ENCODE results near the gene MYMK.
A peak's percentile ranks its signal among the peaks of the same experiment; 100 is the strongest.

The MYMK gene

DNA sequence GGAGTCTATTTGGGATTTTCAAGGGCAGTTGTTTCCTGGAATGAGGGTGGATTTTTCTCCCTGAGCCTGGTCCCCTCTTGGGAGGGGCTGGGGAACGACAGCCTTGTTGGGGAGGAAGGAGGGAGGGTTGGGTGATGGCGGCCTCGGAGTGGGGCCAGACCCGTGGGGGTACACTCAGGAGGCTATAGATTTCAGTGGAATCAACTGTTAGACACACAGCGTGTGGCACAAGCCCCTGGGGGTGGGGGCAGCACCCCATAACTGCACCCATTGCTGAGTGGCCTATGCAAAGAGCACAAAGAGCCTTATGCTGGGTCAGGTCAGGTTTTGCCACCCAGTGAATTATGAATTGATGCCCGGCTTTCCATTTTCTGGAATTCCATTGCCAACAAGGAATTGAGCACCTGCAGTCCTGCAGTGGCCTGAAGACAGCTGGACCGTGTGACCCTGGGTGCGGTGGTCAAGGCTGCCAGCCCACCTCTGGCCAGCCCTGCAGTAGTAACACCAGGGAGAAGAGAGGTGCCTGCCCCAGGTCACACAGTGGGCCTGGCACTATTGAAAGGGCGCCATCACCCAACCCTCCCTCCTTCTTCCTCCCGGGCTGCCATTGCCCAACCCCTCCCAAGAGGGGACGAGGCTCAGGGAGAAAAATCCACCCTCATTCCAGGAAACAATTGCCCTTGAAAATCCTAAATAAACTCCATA lies 8.4 kb downstream of the MYMK start:
- DNase-seq: no peak

DNA sequence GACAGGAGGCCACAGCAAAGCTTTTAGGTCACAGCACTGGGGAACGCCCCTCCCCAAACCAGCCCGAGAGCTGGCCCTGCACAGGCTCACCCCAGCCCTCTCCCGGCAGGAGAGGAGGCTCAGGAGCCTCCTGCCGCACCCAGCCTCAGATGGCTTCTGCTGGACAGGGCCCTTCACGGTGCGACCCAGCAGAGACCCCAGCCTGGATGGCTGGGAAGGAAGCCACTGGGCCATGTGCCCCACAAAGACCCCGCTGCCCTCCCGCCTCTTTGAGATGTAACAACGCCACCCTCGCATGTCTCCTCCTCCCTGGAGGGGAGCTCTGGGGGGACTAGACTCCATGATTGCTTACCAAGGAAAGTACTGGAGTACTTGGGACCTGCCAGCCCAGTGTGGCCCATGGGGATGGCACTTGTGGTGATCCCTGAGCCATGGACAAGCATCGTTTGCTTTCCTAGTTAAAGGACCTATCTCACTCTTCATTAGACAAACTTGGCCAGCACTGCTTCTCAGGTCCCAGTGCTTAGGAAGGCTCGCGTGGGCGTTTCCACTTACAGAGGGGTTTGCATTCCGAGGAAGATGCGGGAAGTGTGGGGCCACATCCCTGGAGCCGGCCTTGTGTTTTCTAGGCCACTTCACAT lies 9.0 kb downstream of the MYMK start:
- DNase-seq: no peak

DNA sequence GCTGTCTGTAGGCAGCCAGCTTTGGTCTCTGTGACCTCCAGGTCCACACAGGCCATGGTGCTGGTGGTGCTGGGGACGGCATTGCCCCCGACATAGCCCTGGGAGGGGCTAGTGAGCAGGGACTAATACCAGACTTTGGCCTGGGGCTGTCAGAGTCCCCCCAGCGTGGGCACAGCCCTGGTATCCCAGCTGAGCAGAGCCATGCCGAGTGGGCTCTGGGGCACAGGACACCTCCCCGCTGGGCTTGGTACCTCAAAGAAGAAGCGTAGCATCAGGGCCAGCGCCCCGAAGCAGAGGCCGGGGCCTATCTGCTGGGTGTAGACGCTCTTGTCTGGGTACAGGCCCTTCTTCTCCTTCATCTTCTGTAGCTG lies 9.5 kb downstream of the MYMK start:
- DNase-seq: no peak

DNA sequence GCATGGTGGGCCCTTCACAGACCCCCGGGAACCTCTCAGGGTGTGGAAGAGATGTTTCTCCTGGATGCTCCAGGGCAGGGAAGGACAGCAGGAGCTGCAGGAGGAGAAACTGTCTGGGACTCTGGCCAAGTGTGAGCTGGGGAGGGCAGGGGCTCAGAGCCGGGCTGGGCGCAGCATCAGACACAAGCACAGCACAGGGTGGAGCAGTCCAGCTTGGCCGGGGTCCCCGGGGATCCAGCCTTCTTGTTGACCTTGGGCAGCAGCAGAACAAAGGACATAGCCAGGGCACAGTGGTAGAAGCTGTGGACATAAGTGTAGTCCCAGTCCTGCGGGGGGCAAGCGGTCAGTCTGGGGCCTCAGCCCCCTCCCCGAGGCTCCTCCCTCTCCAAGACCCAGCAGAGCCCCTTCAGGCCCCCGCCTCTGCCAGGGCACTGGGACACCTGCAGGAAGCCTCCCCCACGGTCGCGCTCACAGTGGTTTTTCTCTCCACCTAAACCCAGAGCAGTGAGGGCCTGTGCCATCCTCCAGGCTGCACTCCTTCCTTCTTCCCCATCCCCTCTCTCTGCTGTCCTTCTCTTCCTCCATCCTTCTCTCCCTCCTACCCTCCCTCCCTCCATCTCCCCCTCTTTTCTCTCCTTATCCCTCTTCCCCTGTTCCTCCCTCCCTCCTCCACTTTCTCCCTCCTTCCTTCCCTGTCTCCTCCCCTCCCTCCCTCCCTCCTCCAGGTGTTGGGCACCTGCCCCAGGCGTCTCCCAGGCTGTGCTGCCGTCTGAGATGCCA lies 10.1 kb downstream of the MYMK start:
- DNase-seq: no peak

DNA sequence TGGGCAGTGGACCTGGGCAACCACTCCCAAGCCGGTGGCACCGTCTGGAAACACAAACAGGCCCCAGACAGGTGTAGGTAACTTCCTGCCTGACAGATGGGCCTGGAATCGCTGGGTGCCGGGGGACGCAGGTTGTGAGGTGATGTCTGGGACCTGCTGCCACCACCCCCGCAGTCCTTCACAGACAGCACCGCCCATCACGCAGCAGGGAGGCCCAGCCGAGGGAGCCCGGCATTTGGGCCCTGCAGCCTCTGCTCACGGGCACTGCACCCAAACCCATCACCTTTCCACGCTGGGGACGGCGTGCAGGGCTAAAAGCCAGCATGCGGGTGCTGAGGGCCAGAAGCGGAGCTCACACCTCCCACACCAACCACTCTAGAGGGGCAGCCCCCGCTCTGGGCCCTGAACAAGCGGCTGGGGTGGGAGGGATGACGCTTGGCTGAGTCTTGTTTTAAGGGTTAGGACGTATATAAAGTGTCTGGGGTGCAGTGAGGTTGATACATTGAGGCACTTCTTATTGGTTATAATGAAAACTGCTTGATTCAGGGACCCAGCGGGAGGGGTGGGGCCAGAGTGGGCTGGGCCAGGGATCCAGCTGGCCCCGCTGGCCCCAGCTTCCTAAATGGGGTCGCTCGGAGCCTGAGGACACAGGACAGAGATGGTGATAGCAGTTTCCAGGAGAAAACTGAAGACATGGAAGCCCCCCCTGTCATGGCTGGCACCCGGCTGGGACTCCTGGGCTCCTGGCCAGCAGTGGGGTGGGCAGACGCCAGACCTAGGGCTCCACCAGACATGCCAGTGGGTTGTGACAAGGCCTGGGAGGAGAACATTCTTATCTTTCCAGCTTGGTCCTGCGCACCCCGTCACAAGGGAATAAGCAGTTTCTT lies 11.3 kb downstream of the MYMK start:
- DNase-seq: no peak

DNA sequence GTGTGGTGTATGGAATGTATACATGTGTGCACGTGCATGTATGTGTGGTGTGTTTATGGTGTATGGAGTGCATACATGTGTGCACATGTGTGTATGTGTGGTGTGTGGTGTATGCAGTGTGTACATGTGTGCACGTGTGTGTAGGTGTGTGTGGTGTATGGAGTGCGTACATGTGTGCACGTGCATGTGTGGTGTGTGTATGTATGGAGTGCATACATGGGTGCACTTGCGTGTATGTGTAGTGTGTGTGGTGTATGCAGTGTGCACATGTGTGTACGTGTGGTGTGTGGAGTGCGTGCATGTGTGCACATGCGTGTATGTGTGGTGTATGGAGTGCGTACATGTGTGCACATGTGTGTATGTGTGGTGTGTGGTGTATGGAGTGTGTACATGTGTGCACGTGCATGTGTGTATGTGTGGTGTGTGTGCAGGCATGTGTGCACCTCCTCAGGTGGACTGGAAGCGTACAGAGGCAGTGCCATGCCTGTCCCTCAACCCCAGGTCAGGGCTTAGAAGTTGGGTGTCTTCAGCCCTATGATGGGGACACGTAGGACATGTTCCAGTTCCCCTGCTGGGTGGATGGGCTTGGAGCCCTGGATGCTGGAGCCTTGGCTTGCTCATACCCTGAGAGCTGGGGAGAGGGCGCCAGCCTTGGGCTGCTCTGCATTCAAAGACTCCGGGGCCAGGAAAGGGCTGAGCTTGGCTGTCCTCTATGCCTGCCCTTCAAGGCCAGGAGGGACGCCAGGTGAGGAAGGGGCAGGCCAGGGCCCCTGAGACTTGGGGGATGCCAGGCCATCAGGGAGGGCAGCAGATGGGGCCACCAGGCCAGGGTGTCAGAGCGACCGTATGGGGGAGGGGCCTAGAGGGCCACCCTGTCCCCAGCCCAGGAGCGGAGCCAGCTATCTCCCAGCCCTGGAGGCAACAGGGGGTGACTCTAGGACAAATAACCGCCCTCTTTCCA lies 12.2 kb downstream of the MYMK start:
- DNase-seq: no peak

DNA sequence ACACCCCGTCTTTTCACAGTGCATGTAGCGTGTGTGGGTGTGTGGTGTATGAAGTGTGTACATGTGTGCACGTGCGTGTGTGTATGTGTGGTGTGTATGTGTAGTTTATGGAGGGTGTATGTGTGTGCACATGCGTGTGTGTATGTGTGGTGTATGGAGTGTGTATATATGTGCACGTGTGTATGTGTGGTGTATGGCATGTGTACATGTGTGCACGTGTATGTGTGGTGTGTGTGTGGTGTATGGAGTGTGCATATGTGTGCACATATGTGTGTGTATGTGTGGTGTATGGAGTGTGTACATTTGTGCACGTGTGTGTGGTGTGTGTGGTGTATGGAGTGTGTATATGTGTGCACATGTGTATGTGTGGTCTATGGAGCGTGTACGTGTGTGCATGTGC lies 13.2 kb downstream of the MYMK start:
- DNase-seq: no peak

DNA sequence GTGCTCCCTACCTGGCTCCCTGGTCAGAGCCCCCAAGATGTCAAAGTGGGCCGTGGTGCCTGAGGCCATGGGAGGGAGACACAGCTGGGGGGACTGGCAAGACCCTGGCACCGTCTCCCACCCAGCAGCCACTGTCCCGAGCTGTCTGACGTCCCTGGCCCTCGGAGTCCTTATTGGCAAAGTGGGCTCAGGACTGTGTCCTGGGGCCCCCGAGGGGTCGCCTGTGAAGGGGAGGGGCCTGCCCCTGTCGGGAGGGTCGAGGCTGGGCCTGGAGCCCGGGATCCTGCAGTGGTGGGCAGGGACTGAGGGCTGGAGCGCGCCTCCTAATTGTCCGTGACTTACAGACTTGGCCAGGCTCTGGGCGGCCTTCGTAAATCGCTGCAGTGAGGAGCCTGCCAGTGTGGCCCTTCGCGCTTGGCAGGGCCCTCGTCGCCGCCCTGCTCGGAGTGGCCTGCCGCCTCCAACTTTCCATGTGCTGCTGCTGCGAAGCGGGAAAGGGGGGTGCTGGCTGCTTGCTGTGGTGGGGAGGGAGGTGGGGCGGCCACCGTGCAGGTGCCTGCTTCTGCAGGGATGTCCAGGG lies 13.7 kb downstream of the MYMK start:
- DNase-seq: no peak

DNA sequence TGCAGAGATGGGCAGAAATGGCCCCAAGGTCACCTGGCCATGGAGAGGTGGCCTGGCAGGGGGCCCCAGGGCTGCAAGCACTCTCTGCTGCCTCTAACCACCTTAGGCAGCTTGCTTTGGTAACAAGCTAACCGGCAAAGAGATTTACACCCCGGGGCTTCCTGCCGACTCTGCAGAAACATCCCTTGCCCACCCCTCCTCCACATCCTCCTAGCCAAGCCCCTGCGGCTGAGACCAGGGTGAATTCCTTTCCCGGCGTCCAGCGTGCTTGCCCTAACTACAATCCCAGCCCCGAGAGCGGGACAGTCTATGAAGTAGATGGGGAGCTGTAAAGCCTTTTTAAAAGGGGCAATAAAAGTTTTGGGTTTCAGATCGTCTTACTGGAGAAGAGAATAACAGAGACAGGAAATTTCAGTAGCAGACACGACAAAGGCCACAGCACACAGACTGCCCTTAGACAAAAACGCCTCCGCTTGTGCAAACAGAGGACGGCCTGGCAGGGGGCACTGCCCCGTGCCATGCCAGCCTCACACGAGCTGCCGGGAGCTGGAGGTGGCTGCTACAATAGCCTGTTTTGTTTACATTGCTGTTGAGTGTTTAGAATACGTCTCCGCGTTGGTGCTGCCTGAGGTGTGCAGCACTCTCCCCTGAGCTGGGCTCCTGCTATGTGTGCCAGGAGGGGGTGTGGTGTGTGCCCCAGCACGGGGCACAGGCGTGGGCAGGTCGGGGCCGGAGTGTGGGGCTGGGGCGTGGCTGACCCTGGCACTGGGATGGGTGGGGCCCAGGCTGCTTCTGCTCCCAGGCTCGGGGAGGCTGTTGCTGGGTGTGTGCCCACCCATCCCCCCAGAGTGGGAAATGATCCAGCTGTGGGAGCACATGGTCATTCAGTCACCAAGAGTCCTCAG lies 15.3 kb downstream of the MYMK start:
- DNase-seq: peak in 1 of 2 donors; percentile 19

DNA sequence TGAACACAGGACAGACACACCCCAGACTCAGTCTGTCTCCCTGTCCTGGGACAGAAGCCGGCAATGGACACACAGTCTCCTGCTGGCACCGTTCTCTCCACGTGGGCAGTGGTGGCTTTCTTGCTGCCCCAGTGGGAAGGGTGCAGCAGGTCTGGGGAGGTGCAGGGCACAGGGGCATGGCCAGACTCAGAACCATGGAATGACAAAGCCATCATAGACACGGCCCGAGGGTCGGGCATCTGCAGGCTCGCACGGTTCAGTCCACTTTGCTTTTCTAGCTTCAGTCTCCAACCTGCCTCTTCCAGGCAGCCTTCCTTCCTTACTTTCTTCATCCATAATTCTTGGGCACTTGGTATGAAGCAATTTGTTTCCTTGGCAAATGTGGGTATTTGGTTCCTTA lies 16.7 kb downstream of the MYMK start:
- no peak for DNase-seq

DNA sequence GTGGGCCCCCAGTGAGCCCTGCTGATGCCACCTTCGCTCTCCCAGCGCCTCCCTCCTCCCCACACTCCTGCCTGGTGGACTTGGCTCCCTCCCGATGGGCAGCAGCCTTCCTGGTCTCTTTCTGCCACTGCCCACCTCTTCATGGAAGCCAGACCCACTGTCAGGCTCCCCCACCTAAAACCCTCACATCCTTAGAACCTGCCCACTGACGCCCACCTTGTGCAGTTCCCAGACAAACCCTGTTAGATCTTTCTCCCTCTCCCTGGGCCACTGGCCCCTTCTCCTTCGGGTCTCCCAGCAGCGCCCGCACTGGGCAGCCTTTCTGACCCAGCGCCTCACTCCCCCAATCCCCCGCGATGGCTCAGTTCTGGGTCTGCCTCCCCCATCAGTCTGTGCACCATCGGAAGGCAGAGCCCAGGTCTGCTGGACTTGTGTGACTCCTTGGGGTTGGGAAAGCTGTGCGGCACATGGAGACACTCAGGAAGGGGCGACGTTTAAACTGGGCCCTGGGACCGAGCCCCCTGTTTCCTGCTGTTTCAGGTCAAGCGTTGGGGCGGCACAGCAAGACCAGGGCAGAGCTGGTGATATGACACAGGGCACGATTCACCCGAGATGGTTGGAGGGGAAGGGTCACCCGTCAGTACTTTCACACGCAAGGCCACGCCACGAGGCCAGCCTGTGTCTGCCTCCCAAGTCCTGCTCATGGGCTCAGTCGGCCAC lies 17.4 kb downstream of the MYMK start:
- no peak for DNase-seq

DNA sequence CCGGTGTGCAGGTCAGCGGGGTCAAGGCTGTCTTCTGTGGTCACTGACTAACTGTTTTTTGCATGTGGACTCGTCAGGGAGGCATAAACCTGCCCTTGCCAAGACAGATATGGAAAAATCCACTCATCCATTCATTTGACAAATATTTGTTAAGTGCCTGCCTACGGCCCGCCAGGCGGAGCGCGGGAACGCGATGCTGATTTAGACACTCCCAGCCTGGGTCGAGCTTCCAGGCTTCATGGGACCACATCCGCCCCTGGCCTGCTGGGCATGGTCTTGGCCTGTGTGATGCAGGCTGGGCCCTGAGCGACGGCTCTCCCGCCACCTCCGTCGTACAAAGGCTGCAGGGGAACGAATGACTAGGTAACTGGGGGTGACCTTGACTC lies 18.1 kb downstream of the MYMK start:
- DNase-seq: no peak

DNA sequence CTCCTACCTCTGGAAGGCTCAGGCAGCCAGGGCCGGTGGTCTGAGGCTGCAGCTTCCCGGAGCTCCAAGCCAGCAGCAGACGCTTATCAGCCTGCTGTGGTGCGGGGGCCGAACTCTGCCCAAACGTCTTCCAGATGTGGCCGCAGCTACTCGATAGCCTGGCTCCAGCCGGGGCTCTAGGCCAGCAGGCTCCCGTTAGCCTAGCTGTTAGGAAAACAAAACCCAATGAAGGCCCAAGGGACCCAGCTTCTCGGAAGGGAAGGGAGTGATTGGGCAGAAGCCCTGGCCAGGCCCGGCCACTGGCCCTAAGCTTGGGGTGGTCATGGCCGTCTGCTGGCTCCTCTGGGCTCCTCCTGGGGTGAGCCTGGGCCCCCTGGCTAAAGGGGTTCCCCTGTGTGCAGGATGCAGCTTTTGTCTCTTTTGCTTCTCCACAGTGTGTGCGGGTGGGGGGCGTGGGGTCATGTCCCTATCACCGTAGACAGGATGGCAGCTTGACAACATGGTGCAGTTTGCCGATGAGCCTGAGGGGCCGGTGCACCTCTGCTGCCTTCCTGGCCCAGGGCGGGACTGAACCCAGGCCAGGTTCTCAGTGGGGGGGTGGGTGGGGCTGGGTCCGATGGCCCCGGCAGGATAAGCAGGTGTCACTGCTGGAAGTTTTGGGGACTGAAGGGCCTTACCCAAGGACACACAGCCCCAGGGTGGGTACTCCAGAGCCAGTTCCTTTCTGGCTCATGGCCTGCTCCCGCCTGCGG lies 18.7 kb downstream of the MYMK start:
- DNase-seq: no peak

DNA sequence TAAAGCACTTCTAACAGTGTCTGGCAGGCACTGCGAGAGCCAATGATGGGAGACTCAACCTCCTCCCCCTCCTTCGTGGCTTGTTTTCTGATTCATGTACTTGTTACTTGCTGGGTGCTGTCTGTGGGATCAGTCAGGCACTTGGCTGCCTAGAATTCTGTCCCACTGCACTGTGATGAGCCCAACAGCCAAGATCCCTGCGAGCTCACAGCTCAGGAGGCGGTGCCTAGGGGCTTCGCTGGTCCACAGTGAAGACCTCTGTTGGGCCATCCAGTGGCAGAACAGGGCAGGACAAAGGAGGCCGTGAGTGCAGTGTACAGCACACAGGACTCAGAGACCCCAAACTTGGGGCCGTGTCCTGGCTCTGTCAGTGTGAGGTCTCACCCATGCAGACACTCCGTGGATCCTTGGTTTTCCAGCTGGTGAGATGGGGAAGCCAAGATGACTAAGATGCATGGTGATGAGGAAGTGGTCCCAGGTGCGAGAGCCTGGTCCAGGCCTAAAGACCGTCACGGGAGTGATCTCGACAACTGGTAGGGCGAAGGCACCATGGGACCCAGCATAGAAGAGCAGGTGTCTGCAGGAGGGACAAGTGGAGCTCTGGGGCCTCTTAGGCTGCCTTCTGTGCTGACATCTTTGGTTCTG lies 19.5 kb downstream of the MYMK start:
- no peak for DNase-seq

DNA sequence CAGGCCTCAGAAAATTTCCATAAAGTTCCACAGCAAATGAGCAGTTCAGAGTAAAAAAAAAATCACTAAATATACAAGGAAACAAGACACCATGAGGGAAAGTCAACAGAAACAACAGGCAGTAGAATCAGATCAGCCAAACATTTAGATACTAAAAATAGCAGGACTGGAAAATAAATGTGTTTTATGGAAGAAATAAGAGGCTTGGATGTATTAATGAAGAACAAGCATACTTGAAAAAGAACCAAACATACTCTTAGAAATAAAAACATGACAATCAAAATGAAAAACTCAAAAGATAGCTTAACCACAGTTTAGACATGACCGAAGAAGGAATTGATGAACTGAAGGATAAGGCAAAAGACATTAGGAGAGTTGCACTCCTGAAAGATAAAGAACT lies 22.6 kb downstream of the MYMK start:
- DNase-seq: no peak

DNA sequence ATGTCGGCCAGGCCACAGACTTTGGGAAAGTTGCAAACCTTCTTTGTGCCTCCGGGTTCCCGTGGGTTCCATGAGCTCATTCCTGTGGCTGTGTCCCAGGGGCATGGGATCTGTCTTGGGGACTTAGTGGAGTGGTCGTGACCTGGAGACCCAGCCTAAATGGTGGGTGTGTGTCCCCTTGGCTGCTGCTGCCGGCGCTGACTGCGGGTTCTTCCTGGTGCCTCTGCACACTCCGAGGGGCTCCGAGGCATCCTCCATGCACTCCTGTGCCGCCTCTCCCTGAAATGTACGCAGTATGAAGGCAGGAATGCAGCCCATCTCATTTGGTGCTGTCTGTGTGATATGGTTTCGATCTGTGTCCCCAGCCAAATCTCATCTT lies 24.9 kb downstream of the MYMK start:
- no peak for DNase-seq

DNA sequence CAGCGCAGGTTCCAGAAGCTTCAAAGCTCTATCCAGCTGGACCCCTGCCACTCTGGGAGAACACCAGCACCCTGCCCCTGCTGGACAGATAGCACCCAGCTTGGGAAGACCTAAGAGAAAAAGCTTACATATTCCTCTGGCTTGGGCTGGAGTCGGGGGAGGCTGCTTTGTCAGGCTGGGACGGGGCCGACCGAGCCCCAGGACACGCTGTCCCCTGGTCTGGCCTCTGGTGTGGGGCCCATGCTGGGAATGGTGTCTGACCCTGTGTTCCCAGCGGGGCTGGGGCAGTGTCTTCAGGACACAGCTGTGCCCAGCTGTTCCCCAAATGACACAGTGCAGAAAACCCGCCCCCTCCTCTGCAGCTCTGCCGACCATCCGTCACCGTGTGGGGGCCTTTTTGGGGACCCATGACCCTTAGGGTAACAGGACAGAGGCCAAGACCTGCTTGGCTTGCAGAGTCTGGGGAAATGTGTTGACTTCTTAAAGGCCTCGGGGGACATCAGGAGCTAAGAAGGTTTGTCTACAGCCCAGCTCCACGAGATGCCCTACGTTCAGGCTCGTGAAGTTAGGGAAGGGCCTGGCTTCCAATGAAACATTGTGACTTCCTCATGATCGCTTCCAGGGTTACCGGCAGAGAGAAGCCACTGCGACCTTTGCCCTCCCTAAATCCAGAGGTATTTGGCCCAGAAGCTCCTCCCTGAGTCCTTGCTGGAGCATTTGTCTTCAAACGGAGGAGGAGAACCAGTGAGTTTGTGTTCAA lies 25.4 kb downstream of the MYMK start:
- DNase-seq: no peak

Data from stimulated activated CD4-positive, alpha-beta T cell treated with anti-CD3 and anti-CD28 coated beads, Interleukin-2, amount 100 ng/mL, for 24 hours (primary cell).